HFFc6 (cell line): ENCODE measurements around the gene STAB2. TPM values are rescaled to one million over a fixed set of nuclear protein-coding genes. Genes with fewer than 3 reads are reported as not detected.

Experiments used
- DNase-seq: peaks from one replicate; pipeline ENCODE4 v3.0.0-alpha.2; 2018
- H3K27ac Mint-ChIP-seq: 2 replicates; pipeline ENCODE4 v1.8.0; 2020; ENCODE audit warnings: mild to moderate bottlenecking, mixed read lengths
- H3K27me3 Mint-ChIP-seq: 2 replicates; pipeline ENCODE4 v1.8.0; 2021; ENCODE audit warnings: mild to moderate bottlenecking, moderate library complexity, mixed read lengths; ENCODE audit not compliant: insufficient read depth
- H3K36me3 Mint-ChIP-seq: 2 replicates; pipeline ENCODE4 v1.8.0; 2021; ENCODE audit warnings: low read depth, mixed read lengths
- H3K4me1 Mint-ChIP-seq: 2 replicates; pipeline ENCODE4 v1.8.0; 2020; ENCODE audit warnings: low read depth, mixed read lengths
- H3K4me3 Mint-ChIP-seq: 2 replicates; pipeline ENCODE4 v1.8.0; 2020; ENCODE audit warnings: mild to moderate bottlenecking, moderate library complexity, mixed read lengths
- H3K9me3 Mint-ChIP-seq: 2 replicates; pipeline ENCODE4 v1.8.0; 2020; ENCODE audit warnings: mild to moderate bottlenecking, mixed read lengths
- CTCF ChIP-seq: fragments of 200-600 bp; sonication (generic); IDR thresholded peaks from 2 replicates; pipeline ENCODE4 v1.5.0; 2021; ENCODE audit warnings: antibody characterized with exemption, mild to moderate bottlenecking
- total RNA-seq, 6 experiments: library from RNA; stranded (reverse); fragmentation: NEBNext Ultra II Directional; extraction: Animal tissue kit (Norgen Biotek cat#: 25700); gene quantifications; 2 replicates in 1 of 6; 3 replicates in 5 of 6; pipeline ENCODE4 v1.2.3, GENCODE V29; 2021

STAB2 gene
- total RNA-seq, 6 experiments from 2014 or later, result not detected

GRCh38 chr12:103758310-103759089 is 171.4 kb downstream of the STAB2 start:
- H3K4me3 Mint-ChIP-seq, result no peak overlapping the region
- no peak for TF ChIP-seq CTCF
- no peaks in the 10 kb centered on the region for H3K9me3 Mint-ChIP-seq
- no peak overlapping the region for H3K27ac Mint-ChIP-seq
- 0 out of 2 replicates have a peak, but pooled peaks cover 4% of the 10 kb centered on the region for H3K4me1 Mint-ChIP-seq
- peaks cover 6% of the 10 kb centered on the region; the same call in 1 of the 2 replicates for H3K36me3 Mint-ChIP-seq
- no peak for DNase-seq
- H3K27me3 Mint-ChIP-seq, result peaks cover 3% of the 10 kb centered on the region

- no peaks in the 10 kb centered on the region for H3K9me3 Mint-ChIP-seq
- H3K27ac Mint-ChIP-seq, result no peak overlapping the region
- H3K27me3 Mint-ChIP-seq, result peaks cover 3% of the 10 kb centered on the region
- no peak overlapping the region for H3K4me3 Mint-ChIP-seq
- H3K36me3 Mint-ChIP-seq, result peaks cover 11% of the 10 kb centered on the region
- no peaks in the 10 kb centered on the region for H3K4me1 Mint-ChIP-seq
- no peak for TF ChIP-seq CTCF
- DNase-seq, result no peak
Measured at GRCh38 chr12:103762473-103762872, 175.4 kb downstream of the STAB2 start.

- no peak for DNase-seq
- Mint-ChIP-seq H3K4me3 (no peak overlapping the region), H3K27ac (no peak overlapping the region), H3K9me3 (no peaks in the 10 kb centered on the region), H3K27me3 (peaks cover 3% of the 10 kb centered on the region; the same call in 1 of the 2 replicates), H3K4me1 (no peaks in the 10 kb centered on the region), H3K36me3 (peaks cover 11% of the 10 kb centered on the region)
- no peak for TF ChIP-seq CTCF
Measured at GRCh38 chr12:103765322-103765721, 178.2 kb downstream of the STAB2 start.

- no peaks in the 10 kb centered on the region for H3K9me3 Mint-ChIP-seq
- H3K4me3 Mint-ChIP-seq, result no peak overlapping the region
- peaks cover 11% of the 10 kb centered on the region for H3K36me3 Mint-ChIP-seq
- H3K27ac Mint-ChIP-seq, result no peak overlapping the region
- no peak for TF ChIP-seq CTCF
- peaks cover 3% of the 10 kb centered on the region; the same call in 1 of the 2 replicates for H3K27me3 Mint-ChIP-seq
- no peak for DNase-seq
- H3K4me1 Mint-ChIP-seq, result no peaks in the 10 kb centered on the region
Measured at GRCh38 chr12:103766028-103766427, 179.0 kb downstream of the STAB2 start.

- Mint-ChIP-seq H3K27me3 (no peaks in the 10 kb centered on the region), H3K27ac (no peak overlapping the region), H3K9me3 (no peaks in the 10 kb centered on the region), H3K36me3 (peaks cover 5% of the 10 kb centered on the region; the same call in 1 of the 2 replicates), H3K4me1 (peaks cover 6% of the 10 kb centered on the region; the same call in 1 of the 2 replicates), H3K4me3 (no peak overlapping the region)
- TF ChIP-seq CTCF, result no peak
- DNase-seq, result no peak
Measured at GRCh38 chr12:103768467-103769123, 181.5 kb downstream of the STAB2 start.
